ENCODE data around the gene KCTD15.

DNA sequence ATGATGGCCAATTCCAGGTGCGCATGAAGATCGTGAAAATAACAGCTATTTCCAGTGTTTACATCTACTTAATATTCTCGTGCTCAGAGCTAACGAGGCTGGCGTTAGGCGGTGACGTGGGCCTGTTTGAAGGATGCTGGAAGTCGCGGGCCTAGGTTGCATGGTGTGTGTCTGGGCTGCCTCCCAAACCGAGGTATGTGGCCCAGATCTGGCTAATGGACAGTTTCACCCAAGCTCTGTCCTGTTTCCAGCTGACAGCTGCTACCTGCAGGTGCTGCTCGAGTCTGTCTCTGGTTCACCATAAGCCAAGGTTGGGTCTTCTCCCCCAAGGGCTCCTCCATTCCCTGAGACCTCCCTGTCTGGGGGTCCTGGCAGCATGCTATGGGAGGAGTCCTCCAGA is 40.5 kb upstream of the KCTD15 start:
- TF ChIP-seq POLR2A (IDR thresholded peaks at IDR 0.05), result no peak
- TF ChIP-seq, protein P1, sequence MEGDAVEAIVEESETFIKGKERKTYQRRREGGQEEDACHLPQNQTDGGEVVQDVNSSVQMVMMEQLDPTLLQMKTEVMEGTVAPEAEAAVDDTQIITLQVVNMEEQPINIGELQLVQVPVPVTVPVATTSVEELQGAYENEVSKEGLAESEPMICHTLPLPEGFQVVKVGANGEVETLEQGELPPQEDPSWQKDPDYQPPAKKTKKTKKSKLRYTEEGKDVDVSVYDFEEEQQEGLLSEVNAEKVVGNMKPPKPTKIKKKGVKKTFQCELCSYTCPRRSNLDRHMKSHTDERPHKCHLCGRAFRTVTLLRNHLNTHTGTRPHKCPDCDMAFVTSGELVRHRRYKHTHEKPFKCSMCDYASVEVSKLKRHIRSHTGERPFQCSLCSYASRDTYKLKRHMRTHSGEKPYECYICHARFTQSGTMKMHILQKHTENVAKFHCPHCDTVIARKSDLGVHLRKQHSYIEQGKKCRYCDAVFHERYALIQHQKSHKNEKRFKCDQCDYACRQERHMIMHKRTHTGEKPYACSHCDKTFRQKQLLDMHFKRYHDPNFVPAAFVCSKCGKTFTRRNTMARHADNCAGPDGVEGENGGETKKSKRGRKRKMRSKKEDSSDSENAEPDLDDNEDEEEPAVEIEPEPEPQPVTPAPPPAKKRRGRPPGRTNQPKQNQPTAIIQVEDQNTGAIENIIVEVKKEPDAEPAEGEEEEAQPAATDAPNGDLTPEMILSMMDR (IDR thresholded peaks at IDR 0.05), result no peak

Measured in tibial nerve (tissue), 3 donors.